ENCODE data around the gene OR52E1. TPM values are rescaled to one million over a fixed set of nuclear protein-coding genes. Genes with fewer than 3 reads are reported as not detected.

Gene OR52E1
- total RNA-seq, 2 experiments from 2014 or later, result not detected

Other genes with a start within 250 kb of the OR52E1 start
- not detected for gene OR51F2, start 248.3 kb upstream of the OR52E1 start, total RNA-seq
- gene OR51S1, start 220.4 kb upstream of the OR52E1 start, total RNA-seq, result not detected
- gene OR51T1, start 187.7 kb upstream of the OR52E1 start, total RNA-seq, result not detected
- gene OR51A7, start 165.8 kb upstream of the OR52E1 start, total RNA-seq, result not detected
- gene OR51G2, start 150.2 kb upstream of the OR52E1 start, total RNA-seq, result not detected
- gene OR51G1, start 145.2 kb upstream of the OR52E1 start, total RNA-seq, result not detected
- not detected for gene OR51A4, start 122.0 kb upstream of the OR52E1 start, total RNA-seq
- gene OR51A2, start 113.9 kb upstream of the OR52E1 start, total RNA-seq, result not detected
- not detected for gene OR51L1, start 74.7 kb upstream of the OR52E1 start, total RNA-seq
- not detected for gene OR52J3, start 23.0 kb upstream of the OR52E1 start, total RNA-seq
- not detected for gene OR52E2, start 9.9 kb upstream of the OR52E1 start, total RNA-seq
- not detected for gene OR52A5, start 68.8 kb downstream of the OR52E1 start, total RNA-seq
- not detected for gene OR52A1, start 85.2 kb downstream of the OR52E1 start, total RNA-seq
- gene OR51V1, start 131.1 kb downstream of the OR52E1 start, total RNA-seq, result not detected
- gene HBB, start 157.5 kb downstream of the OR52E1 start, total RNA-seq, result not detected
- not detected for gene HBD, start 164.9 kb downstream of the OR52E1 start, total RNA-seq
- not detected for gene HBG1, start 180.3 kb downstream of the OR52E1 start, total RNA-seq
- gene HBG2, start 185.2 kb downstream of the OR52E1 start, total RNA-seq, result not detected
- gene HBE1, start 200.4 kb downstream of the OR52E1 start, total RNA-seq, result not detected
- gene OR51B4, start 232.4 kb downstream of the OR52E1 start, total RNA-seq, result not detected